Measurements from ENCODE around the gene FRMD4A.

DNA sequence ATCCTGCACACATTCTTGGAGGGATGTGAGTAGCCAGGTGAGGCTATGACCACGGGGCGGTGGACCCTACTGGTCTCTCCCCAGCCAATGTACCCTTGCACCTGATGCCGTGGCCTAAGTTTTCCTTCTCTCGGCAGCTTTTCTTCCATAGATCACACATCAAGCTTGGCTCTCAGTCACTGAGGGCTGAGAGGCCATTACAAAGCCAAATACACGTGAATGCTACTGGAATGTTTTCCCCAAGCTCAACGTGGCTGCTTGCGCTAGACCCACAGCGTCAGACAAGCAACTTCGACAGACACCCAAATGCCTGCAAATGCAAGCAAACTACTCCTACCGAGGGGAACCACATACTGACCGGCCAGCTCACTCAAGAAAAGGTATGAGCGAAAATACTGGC, 660.8 kb downstream of the FRMD4A start:
- TF ChIP-seq POLR2A (IDR thresholded peaks at IDR 0.05) = no peak
- TF ChIP-seq POLR2AphosphoS5 (IDR thresholded peaks at IDR 0.05) = no peak
- TF ChIP-seq, protein P1, sequence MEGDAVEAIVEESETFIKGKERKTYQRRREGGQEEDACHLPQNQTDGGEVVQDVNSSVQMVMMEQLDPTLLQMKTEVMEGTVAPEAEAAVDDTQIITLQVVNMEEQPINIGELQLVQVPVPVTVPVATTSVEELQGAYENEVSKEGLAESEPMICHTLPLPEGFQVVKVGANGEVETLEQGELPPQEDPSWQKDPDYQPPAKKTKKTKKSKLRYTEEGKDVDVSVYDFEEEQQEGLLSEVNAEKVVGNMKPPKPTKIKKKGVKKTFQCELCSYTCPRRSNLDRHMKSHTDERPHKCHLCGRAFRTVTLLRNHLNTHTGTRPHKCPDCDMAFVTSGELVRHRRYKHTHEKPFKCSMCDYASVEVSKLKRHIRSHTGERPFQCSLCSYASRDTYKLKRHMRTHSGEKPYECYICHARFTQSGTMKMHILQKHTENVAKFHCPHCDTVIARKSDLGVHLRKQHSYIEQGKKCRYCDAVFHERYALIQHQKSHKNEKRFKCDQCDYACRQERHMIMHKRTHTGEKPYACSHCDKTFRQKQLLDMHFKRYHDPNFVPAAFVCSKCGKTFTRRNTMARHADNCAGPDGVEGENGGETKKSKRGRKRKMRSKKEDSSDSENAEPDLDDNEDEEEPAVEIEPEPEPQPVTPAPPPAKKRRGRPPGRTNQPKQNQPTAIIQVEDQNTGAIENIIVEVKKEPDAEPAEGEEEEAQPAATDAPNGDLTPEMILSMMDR (IDR thresholded peaks at IDR 0.05) = no peak
